ENCODE results near the gene SLC8A1.

GRCh38 chr2:40409734-40410133 is 42.2 kb downstream of the SLC8A1 start:
- TF ChIP-seq, protein P1, sequence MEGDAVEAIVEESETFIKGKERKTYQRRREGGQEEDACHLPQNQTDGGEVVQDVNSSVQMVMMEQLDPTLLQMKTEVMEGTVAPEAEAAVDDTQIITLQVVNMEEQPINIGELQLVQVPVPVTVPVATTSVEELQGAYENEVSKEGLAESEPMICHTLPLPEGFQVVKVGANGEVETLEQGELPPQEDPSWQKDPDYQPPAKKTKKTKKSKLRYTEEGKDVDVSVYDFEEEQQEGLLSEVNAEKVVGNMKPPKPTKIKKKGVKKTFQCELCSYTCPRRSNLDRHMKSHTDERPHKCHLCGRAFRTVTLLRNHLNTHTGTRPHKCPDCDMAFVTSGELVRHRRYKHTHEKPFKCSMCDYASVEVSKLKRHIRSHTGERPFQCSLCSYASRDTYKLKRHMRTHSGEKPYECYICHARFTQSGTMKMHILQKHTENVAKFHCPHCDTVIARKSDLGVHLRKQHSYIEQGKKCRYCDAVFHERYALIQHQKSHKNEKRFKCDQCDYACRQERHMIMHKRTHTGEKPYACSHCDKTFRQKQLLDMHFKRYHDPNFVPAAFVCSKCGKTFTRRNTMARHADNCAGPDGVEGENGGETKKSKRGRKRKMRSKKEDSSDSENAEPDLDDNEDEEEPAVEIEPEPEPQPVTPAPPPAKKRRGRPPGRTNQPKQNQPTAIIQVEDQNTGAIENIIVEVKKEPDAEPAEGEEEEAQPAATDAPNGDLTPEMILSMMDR (IDR thresholded peaks at IDR 0.05): no peak
- no peak for TF ChIP-seq POLR2A (IDR thresholded peaks at IDR 0.05)

Data from adrenal gland (tissue), 5 donors.